GDM1 (cell line): ENCODE results near the gene SLC25A5.
"Not testable (repeated sequence)": the region's sequence is repeated elsewhere in the genome, so short reads cannot be mapped to it uniquely, and the experiment has no call there.

ENCODE experiments used
- DNase-seq: peaks from one replicate; lab custom pipeline; 2025; lab: John Stamatoyannopoulos, UW

Gene SLC25A5

DNA sequence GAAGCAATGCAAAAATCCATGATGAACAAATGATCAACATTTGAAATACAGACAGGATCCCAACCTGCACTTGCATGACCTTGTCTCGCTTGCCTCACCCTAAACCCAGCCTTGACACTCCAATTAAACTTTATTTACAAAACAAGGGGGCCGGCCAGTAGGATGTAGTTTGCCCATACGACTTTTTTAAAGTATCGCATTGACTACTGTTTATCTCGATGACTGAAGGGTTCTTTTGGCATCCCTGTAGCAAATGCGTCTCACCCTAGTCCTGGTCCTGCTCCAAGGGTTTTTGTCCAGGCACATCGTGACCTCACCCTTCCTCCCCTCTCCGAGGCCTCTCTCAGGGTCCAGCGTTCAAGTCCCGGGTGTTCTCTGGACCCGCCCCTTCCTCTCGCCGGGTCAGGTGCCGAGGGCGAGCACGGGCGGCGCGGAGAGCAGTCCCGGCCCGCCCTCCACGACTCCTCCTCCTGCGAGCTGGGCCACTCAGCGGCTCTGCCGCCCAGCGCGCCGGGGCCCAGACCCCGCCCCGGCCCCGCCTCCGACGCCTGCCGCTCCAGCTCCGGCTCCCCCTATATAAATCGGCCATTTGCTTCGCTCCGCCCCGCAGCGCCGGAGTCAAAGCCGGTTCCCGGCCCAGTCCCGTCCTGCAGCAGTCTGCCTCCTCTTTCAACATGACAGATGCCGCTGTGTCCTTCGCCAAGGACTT is at the start of gene SLC25A5:
SLC25A5 (plus strand) TSS at position 603 of the 709 bp plus-strand sequence; CDS start at position 675, 72 bp downstream.
- DNase-seq = peak; percentile 81

DNA sequence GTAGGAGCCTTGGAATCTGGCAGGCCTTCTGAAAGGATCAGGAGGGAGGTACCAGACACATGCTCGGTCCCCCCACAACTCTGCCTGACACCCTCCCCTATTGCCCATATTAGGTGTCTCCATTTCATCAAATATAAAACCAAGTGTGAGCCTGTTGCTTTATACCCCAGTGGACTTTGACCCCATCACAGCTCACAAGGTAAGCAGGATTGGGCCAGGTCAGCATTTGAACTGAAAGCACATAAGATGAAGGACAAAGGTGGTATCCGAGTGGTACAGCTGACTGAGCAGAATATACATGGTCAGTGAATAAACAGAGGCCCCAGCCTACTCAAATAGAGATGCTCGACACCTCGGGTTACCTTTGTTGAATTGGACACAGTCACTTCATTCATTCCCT is 49.1 kb upstream of the SLC25A5 start:
- no peak for DNase-seq

DNA sequence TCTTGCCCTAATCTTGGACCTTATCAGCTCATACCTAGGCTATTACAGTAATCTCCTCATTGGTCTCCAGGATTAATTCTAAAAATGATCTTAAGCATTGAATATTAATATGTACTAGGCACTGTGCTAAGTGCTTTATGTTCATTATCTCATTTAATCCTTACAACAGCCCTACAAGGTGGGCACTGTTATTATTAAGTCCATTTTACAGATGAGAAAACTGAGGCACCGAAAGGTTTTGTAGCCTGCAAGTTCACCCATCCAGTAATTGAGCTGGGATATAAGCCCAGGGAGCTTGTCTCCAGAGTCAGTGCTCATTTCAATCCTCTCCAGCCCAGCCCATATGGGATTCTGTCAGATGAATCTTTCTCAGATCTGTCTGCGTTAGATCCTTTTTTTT is 48.3 kb upstream of the SLC25A5 start:
- DNase-seq = no peak

DNA sequence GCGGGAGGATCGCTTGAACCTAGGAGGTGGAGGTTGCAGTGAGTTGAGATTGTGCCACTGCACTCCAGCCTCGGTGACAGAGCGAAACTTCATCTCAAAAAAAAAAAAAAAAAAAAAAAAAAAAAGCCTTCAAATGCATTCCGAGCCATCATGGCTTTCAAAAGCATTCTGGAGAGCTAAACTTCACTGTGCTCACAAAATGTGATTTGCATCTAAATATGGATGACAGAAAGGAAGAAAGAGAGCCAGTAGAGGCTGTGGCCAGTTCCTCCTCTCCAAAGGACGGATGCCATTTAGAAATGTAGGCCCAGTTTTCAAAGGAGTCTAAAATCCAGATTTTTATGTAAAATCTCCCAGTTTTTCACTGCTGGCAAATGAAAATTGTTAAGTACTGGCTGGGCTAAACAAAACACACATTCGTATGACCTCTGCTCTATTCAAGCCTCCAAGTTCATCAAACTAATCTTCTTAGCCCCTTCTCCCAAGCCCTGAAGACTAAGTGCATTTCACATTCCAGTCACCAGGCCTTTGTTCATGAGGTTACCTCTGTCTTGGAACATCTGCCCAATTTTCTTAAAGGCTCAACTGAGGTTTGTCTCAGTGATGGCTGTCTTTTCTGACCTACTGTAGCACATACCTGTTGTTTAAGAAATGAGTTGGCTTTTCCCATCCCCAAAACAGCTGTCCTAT is 47.1 kb upstream of the SLC25A5 start:
- no peak for DNase-seq

DNA sequence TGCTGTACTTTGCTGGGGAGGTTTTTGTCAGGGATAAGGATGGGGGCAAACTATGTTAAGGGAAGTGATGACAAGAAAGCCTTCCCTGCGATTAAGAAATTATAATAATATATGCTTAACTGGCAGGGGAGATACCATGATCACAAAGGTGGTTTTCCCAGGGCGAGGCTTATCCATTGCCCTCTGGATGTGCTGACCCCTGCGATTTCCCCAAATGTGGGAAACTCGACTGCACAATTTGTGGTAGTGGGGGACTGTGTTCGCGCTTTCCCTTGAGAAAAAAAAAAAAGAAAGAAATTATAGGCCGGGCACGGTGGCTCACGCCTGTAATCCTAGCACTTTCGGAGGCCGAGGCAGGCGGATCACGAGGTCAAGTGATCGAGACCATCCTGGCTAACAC is 44.6 kb upstream of the SLC25A5 start:
- DNase-seq = no peak

DNA sequence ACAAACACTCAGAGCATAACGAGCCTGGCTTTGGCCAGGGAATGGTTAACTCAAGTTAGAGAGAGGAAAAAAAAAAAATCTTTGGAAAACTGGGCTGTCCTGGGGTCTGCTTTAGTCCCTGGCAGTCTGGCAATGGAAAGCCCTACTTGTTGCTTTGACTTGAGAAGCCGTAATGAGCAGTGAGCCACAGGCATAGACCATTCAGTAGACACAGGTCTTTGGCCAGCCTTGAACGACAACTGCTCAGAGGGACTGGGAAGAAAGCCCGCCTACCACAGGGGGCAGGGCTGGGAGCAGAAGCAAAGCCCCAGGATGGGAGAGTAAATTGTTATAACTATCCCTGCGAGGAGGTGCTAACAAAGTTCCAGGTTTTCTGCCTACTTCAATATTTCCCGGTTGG is 43.2 kb upstream of the SLC25A5 start:
- no peak for DNase-seq

DNA sequence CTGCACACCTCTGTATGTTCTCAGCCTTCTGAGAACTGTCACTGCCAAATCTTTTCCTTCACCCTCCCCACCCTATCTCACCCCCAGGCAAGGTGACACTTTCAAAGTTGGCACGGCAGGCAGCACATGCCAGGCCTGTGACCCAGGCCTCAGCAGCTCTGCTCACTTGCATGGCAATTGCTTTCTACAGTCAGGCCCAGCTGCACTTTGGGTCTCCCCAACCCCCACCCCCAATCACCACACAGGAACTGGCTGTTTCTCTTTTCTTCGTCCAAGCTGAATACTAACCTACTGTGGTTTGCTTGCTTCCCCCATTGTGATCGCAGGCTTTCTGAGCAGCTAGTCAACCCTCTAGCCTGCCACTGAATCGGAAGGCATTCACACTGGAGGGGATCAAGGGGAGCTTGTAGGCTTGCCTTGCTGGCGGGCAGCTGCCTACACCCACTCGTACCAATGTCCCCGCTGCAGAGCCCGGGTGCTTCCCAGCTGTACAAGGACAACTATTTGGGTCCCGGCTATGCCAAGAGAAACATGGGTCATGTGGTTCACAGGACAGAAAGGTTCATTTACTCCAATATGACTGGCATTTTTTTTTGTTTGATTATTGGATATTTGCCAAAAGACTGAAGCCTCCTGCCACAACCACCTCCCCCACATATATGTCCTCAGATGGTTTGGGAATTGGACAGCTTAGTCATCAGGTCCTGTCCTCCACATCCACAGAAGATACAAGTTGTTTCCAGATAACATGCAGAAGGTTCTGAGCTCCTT is 41.0 kb upstream of the SLC25A5 start:
- peak; percentile 89 for DNase-seq

DNA sequence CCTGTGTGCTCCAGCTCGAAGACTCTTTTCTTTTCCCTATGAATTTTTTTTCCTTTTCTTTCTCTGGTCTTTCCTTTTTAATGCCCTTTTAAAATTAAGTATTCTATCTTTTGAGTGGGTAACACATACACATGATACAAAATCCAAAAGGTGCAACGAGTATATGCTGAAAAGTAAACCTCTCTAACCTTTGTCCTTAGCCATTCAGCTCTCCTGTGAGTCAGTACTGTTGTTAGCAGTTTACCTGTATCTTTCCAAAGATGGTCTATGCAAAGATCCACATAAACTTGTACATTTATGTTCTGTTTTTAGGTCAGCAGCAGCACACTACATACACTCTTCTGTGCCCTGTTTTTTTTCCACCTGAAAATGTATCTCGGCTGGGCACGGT is 40.5 kb upstream of the SLC25A5 start:
- no peak for DNase-seq

DNA sequence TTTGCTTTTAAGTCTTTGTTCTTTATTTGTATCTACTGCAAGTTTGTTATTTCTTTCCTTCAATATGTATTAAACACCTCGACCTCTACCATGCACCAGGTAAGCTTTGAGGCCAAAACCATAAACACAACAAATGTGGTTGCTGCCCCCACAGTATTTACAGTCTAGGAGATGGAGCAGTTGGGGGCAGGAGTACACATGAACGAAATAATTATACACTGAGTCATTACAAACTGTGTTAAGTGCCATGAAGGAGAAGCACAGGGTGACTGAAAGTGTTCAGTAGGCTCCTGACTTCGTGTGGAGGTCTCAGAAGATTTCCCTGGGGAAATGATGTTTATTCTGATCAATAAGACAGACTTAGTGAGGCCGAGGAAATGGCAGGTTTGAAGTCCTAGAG is 38.8 kb upstream of the SLC25A5 start:
- DNase-seq = no peak

DNA sequence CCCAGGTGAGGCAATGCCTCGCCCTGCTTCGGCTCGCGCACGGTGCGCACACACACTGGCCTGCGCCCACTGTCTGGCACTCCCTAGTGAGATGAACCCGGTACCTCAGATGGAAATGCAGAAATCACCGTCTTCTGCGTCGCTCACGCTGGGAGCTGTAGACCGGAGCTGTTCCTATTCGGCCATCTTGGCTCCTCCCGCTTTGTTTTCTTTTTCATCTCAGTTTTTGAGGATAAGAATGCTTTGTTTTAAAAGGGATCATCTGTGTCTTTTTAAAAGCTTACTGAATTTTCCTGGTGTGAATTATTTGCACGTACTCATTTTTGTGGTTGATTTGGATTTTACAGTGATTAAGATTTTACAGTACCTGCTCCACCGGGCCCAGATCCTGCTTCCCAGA is 26.9 kb upstream of the SLC25A5 start:
- not testable (repeated sequence) for DNase-seq

DNA sequence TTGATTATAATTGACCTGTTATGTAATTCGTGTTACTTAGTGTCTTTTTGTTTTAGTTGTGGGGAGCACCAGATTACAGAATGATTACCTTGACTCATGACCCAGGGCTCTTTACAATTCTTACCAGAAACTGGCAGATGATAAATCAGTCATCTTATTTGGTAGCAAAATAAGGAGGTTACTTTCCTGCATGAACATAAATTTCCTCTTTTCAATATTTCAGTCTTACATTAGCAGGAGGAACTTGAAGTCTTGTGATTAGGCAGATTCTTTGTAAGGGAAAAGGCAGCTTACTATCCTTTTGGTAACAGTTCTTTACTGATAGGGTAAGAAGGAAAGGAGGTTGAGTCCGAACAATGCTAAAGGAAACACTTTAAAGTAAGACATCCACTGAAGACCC is 26.0 kb upstream of the SLC25A5 start:
- DNase-seq = no peak

DNA sequence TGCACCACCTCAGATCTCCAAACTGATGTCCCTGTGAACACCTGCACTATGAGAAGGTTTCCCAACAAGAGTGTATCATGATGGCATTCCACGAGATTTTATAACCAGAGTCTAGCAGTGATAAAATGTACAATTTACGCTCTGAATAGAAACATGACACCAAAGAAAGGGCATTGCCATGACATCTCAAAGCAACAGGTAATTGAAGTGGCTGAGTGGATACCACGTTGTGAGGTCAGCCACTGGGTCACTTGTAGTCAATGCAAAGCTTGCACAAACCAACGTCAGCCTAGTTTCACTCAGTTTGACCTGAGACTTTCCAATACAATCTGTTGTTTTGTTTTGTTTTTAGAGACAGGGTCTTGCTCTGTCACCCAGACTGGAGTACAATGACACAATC is 15.0 kb upstream of the SLC25A5 start:
- no peak for DNase-seq

DNA sequence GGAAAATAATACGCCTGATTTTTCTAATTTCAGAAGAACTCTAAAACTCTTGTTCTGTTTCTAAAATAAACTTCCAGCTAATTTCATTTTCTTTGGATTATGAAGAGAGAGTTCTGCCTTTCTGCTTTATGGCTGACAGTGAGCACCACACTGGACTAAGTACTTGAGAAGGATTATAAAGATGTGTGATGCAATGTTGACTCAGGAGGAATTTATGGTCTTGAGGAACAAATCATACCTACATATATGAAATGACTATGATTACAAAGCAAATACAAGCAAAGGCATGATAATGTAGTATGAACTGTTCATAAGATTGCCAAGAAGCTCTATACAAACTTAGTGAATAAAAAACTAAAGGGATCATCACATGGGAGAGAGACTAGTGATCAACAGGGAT is 13.0 kb upstream of the SLC25A5 start:
- DNase-seq = no peak

DNA sequence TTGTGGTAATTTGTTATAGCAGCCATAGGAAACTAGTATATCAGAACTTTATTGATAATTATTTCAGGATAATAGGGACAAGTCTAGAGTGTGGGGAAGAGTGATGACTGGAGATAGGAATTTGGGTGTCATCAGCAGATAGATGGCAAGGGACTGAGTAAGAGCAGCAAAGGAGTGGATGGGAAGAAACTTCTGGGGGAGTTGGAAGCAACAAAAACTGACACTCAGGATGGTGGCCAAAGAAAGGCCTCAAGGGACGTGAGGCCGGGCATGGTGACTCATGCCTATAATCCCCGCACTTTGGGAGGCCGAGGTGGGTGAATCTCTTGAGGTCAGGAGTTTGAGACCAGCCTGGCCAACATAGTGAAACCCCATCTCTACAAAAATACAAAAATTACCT is 9.1 kb upstream of the SLC25A5 start:
- no peak for DNase-seq

DNA sequence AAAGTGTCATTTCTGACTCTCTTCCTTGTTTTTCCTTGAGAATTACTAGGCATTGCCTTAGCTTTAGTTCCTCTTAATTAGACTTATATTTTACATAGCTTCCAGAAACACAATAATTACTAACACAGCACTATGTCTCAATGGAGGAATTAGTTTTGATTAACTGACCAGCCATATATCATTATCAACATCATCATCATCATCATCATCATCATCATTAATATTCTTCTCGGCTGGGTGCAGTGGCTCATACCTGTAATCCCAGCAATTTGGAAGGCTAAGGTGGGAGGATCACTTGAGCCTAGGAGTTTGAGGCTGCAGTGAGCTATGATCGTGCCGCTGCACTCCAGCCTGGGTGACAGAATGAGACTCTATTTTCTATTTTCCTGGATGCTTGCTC is 2.7 kb upstream of the SLC25A5 start:
- DNase-seq = no peak

DNA sequence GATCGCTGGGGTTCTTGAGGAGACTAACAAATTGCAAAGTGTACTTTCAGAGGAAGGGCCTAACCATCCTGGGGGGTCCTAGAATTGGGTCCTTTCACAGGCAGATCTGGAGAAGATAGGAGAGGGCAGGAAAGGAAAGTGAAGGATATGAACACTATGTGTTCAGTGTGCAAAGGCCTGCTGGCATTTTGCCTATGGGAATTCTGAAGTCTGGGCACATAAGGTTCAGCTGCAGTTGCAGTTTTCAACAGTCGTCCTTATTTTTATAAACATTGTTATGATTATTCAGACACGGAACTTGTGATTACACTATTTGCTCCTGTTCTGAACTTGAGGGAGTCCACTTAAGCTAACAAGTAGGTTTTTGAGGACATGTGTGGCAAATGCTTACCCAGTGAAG is 1.3 kb upstream of the SLC25A5 start:
- DNase-seq = no peak

DNA sequence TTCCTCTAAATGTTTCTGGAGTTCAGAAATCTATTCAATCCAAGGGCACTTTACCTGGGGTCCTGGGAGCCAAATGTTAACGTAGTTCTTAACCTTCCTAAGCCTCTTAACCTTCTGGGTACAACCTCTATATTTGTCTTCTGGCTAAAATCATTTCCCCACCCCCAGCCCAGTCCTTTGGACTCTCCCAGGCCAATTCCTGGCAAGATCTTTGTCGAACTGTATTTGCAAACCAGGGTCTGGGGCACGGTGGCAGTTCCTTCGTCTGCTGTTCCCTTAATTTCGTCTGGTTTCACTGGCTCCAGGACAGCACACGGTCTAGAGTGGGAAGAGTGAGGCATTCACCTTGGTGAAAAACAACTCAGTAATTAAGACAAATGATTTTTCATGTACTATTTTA is 811 bp upstream of the SLC25A5 start:
- no peak for DNase-seq

DNA sequence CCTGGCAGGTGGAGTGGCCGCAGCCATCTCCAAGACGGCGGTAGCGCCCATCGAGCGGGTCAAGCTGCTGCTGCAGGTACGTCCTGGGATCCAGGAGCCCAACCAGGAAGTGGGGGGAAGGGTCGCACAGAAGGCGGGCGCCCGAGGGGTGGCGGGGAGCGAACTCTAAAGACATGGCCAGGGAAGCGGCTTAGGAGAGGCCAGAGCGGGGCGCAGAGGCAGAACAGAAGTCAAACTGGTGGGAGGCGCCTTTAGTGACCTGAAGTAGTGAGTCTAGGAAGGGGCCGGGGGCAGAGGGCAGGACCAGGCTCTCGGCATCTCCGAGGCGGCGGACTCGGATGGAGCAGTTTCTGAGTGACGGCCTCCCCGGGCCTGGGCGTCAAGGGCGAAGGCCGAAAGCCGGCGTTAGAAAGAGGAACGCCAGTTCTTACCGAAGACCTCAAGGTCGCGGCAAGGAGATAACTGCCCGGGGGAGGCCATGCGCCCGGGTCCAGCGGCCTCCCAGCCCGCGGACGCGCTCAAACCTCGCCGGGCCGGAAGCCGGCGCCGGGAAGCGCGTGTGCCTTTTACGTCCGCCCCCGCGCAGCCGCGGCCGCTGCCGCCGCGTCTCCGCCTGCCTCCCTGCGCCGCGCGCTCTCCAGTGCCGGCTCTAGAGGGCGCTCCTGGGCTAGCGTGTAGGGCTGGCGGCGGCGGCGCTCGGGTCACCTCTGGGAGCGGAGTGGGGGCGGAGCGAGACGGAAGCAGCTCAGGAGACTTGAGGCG is 488 bp downstream of the SLC25A5 start:
- peak; percentile 72 for DNase-seq

DNA sequence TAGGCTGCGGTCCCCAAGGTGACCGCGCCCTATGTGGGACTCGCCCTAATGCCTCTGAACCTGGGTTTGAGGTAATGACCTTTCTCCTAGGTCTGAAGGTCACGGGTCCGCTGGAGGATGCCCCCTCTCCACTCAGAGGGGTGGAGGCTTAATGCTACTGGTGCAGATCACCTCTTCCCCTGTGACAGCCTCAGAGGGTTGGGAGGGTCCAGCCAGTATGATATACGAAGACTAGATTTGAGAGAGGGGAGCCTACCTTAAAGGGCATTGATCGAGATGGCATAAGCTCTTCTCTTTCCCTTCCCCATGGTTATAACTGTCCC is 1.0 kb downstream of the SLC25A5 start:
- DNase-seq = no peak

DNA sequence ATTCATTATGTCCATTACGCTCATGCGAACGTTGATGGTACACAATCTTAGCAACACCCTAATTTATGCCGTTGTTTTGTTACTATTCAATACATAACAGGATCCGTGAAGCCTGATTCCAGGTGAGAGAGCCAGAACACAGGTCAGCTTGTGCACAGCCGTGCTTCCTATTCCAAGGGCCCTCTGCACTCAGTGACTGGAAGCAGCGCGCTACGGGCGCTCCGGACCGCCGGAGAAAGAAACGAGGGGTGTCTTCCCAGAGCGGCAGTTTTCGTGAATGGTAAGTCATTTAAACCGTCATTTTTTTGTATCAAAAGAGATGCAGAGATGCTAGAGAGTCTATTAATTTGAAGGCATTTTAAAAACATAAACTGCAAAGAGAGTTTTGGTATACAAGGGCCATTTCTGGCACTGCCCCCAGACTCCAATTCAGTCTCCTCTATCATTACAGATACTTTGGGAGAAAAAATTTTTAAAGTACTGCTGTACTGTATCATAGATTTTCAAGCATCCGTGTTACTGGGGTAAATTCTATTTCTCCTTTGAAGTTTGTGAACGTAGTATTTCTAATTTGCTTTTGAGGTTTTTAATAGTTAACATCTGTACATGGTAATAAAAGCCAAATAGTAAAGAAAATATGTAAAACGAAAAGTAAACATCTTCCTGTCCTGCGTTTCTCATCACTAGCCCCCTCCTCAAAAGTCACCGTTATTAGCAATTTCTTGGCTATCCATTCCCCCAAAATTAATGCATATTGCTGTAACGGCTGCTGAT is 6.6 kb downstream of the SLC25A5 start:
- no peak for DNase-seq

DNA sequence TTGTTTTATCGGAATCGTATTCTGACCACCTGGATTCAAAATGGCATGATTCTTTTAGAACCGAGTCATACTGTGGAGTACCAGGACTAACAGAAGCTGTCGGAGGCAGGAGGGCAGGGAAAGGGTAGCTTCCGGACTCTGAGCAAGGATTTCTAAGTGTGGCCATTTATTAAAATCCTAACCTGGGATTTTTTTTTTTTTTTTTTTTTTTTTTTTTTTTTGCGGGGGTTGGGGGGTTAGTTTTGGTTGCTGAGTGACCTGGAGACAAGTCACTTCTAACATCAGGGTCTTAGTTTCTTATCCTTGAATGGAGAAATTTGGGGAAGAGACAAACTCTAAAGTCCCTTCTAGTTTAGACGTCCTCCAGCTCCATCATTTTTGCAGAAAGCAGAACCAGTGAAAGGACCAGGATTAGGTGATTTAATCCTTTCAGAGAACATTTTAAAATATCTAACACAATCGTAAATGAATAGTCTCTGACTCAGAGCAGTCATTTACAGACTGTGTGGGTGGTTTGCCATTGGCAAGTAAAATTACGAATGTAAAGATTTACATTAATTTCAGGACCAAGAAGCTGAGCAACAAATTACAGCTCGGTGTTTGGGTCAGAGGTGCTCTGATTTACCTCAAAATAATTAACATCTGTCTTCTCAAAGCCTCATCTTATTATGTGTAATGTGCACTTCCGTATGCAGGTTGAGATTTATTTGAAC is 7.3 kb downstream of the SLC25A5 start:
- no peak for DNase-seq
